Duodenal mucosa (tissue), 2 donors: Measurements from ENCODE around the gene NGRN.
A peak's percentile ranks its signal among the peaks of the same experiment; 100 is the strongest.
"Not testable (repeated sequence)": the region's sequence is repeated elsewhere in the genome, so short reads cannot be mapped to it uniquely, and the experiment has no call there.

ENCODE experiments used
- H3K27ac ChIP-seq: one replicate; pipeline ENCODE4 v1.7.0; 2013; ENCODE audit warnings: low read depth, low read length
- H3K27me3 ChIP-seq, 2 donors: one replicate each; pipeline ENCODE4 v1.7.0; 2013; ENCODE audit warnings: low read length in 2 of 2, control low read depth in 1 of 2; ENCODE audit not compliant: insufficient read depth in 2 of 2, control insufficient read depth in 1 of 2
- H3K36me3 ChIP-seq, 2 donors: one replicate each; pipeline ENCODE4 v1.7.0; 2013; ENCODE audit warnings: low read length in 2 of 2, control low read depth in 1 of 2; ENCODE audit not compliant: insufficient read depth in 2 of 2, control insufficient read depth in 1 of 2
- H3K4me1 ChIP-seq, 2 donors: one replicate each; pipeline ENCODE4 v1.7.0; 2013; ENCODE audit warnings: low read length in 2 of 2, control low read depth in 1 of 2; ENCODE audit not compliant: insufficient read depth in 2 of 2, control insufficient read depth in 1 of 2
- H3K4me3 ChIP-seq, 2 donors: one replicate each; pipeline ENCODE4 v1.7.0; 2013; ENCODE audit warnings: low read length in 2 of 2, low read depth in 1 of 2
- H3K9ac ChIP-seq, 2 donors: one replicate each; pipeline ENCODE4 v1.7.0; 2013; ENCODE audit warnings: low read length in 2 of 2, low read depth in 1 of 2
- H3K9me3 ChIP-seq, 2 donors: one replicate each; pipeline ENCODE4 v1.7.0; 2013; ENCODE audit warnings: low read length in 2 of 2, control low read depth in 1 of 2; ENCODE audit not compliant: control insufficient read depth in 1 of 2

Gene NGRN

GRCh38 chr15:90280743-90281142 lies 15.3 kb downstream of the NGRN start:
- not testable (repeated sequence) for H3K9ac ChIP-seq, H3K27me3 ChIP-seq, H3K4me3 ChIP-seq, H3K4me1 ChIP-seq, H3K9me3 ChIP-seq, H3K36me3 ChIP-seq, H3K27ac ChIP-seq

DNA sequence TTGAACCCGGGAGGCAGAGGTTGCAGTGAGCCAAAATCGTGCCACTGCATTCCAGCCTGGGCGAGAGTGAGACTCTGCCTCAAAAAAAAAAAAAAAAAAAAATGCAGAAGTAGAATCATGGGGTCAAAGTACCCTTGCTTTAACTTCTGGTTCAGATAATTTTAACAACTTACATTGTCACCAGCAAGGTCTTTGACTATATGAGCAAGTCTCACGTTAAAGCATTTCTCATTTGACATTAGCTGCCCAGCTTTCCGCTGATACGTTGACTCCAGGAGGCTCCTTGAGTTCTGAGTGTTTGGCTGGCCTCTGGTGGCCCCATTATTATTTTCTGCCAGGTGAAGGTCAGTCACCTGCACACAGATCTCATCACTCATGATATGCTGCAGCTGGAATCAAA lies 16.2 kb downstream of the NGRN start:
- not testable (repeated sequence) for H3K9ac ChIP-seq, H3K9me3 ChIP-seq, H3K4me1 ChIP-seq, H3K27ac ChIP-seq, H3K4me3 ChIP-seq, H3K27me3 ChIP-seq, H3K36me3 ChIP-seq

- H3K4me1 ChIP-seq = peaks cover 0 to 2% of the 10 kb centered on the region in 2 donors
- no peak overlapping the region for H3K27ac ChIP-seq
- no peaks in the 10 kb centered on the region for H3K36me3 ChIP-seq
Observed at GRCh38 chr15:90286678-90287077, 21.2 kb downstream of the NGRN start.

DNA sequence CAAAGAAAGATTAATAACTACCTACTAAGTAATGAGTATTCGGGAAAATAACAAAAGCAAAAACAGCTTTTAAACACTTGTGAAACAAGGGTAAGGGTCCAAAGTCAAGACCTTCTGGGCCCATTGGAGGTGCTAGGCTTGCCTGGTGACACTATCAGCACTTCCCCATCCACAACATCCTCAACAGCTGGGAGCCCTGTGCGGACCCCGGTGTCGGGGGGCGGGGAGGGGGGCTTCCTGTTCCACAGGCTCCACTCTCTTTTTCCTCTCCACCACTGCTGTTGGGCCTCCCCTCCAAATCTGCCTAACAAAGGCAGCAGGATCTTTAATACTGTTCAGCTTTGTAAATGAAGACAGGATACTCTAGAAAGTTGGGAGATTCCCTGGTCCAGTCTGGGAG lies 21.6 kb downstream of the NGRN start:
- Histone ChIP-seq H3K4me3 (no peak overlapping the region), H3K4me1 (no peaks in the 10 kb centered on the region), H3K36me3 (no peaks in the 10 kb centered on the region), H3K27me3 (no peaks in the 10 kb centered on the region), H3K9ac (no peak overlapping the region), H3K27ac (no peak overlapping the region), H3K9me3 (no peaks in the 10 kb centered on the region)

More at GRCh38 chr15:90286678-90287077, 21.2 kb downstream of the NGRN start:
- Histone ChIP-seq H3K9ac (no peak overlapping the region), H3K4me3 (no peak overlapping the region), H3K27me3 (no peaks in the 10 kb centered on the region), H3K9me3 (no peaks in the 10 kb centered on the region)

DNA sequence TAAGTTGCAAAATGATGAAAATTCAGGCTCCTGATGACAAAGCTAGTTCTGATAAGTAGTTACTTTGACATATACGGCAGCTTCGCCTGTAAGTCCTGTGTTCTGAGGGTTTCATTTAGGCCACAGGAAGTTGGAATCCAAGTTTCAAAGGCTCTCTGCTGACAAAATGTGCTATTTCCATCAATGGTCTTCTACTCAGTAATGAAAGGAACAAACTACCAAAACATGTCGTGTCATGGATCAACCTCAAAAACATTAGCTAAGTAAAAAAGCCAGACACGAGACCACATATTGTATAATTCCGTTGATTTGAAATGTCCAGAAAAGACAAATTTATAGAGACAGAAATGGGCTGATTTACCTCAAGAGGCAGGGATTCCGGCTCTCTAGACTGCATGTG lies 22.5 kb downstream of the NGRN start:
- Histone ChIP-seq H3K4me1 (no peaks in the 10 kb centered on the region), H3K27ac (no peak overlapping the region), H3K36me3 (no peaks in the 10 kb centered on the region), H3K4me3 (no peak overlapping the region), H3K9me3 (no peaks in the 10 kb centered on the region), H3K9ac (no peak overlapping the region), H3K27me3 (no peaks in the 10 kb centered on the region)

DNA sequence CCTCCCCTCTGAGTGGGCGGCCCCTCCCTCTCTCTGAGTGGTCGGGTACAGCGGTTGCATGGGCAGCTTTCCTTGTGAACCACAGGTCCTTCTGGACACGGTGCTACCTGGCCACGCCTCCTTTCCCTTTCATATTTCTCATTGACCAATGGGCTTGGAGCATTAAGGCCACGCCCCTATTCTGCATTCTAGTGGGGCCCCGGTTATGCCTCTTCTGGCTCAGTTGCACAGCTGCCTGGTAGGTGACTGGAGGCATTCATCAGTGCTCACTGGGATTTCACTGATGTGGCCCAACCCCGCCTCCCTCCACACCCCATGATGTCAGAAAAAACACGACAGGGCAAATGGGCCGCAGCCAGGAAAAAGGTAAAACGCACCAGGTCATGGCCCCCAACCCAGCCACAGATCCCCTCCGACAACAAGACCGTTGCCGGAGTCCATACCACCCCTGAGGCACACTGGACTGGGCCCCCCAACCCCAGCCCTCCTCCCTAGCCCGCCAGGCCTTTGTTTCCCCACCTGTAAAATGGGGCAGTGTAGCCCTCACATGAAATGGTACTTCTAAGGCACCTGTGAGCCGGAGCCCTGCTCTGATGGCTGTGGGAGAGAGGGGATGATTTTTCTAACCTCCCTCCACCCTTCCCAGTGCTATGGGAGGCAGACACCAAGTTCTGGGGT lies 26.3 kb downstream of the NGRN start:
- Histone ChIP-seq H3K4me3 (no peak overlapping the region), H3K36me3 (no peaks in the 10 kb centered on the region), H3K27ac (no peak overlapping the region), H3K4me1 (peaks cover 0 to 6% of the 10 kb centered on the region in 2 donors), H3K9ac (no peak overlapping the region), H3K9me3 (no peaks in the 10 kb centered on the region), H3K27me3 (no peaks in the 10 kb centered on the region)

GRCh38 chr15:90293040-90293810 lies 27.8 kb downstream of the NGRN start:
- H3K4me1 ChIP-seq, H3K36me3 ChIP-seq, H3K27me3 ChIP-seq, H3K9me3 ChIP-seq, H3K27ac ChIP-seq: not testable (repeated sequence)
- H3K4me3 ChIP-seq = peak overlapping the region; percentile 58 to 61
- peak overlapping the region; percentile 23 to 52 for H3K9ac ChIP-seq

- H3K9me3 ChIP-seq = no peaks in the 10 kb centered on the region
- H3K27ac ChIP-seq = no peak overlapping the region
- H3K9ac ChIP-seq = peak overlapping the region; percentile 23 to 52
- H3K4me1 ChIP-seq = peaks cover 0 to 6% of the 10 kb centered on the region in 2 donors
- no peaks in the 10 kb centered on the region for H3K36me3 ChIP-seq
- H3K27me3 ChIP-seq = no peaks in the 10 kb centered on the region
- peak overlapping the region; percentile 58 to 61 for H3K4me3 ChIP-seq
Observed at GRCh38 chr15:90294159-90294558, 28.7 kb downstream of the NGRN start.

GRCh38 chr15:90294601-90295269 lies 29.3 kb downstream of the NGRN start:
- Histone ChIP-seq H3K4me3 (peak overlapping the region; percentile 58 to 61), H3K9me3 (no peaks in the 10 kb centered on the region), H3K9ac (peak overlapping the region; percentile 23 to 52), H3K4me1 (peaks cover 0 to 6% of the 10 kb centered on the region in 2 donors), H3K27me3 (no peaks in the 10 kb centered on the region), H3K36me3 (no peaks in the 10 kb centered on the region), H3K27ac (no peak overlapping the region)

- H3K9ac ChIP-seq = peak overlapping the region; percentile 15 to 43
- H3K36me3 ChIP-seq = no peaks in the 10 kb centered on the region
- peak overlapping the region; percentile 58 to 61 for H3K4me3 ChIP-seq
- H3K27ac ChIP-seq = no peak overlapping the region
- no peaks in the 10 kb centered on the region for H3K9me3 ChIP-seq
- peaks cover 0 to 6% of the 10 kb centered on the region in 2 donors for H3K4me1 ChIP-seq
- H3K27me3 ChIP-seq = no peaks in the 10 kb centered on the region
Observed at GRCh38 chr15:90295270-90295648, 29.8 kb downstream of the NGRN start.
